Parathyroid adenoma (tissue), 2 donors: ENCODE results near the gene PDE4D.

Experiments used
- H2AFZ ChIP-seq: fragments of 300-600 bp; sonication (generic); one replicate; pipeline ENCODE4 v1.7.0; 2017; ENCODE audit warnings: antibody characterized with exemption, mild to moderate bottlenecking
- H3K27ac ChIP-seq: fragments of 300-600 bp; sonication (generic); one replicate; pipeline ENCODE4 v1.7.0; 2017
- H3K27me3 ChIP-seq: fragments of 300-600 bp; sonication (generic); one replicate; pipeline ENCODE4 v1.7.0; 2017; ENCODE audit warnings: low read length; ENCODE audit not compliant: control insufficient read depth, insufficient read depth
- H3K36me3 ChIP-seq: fragments of 300-600 bp; sonication (generic); one replicate; pipeline ENCODE4 v1.7.0; 2017; ENCODE audit warnings: low read length; ENCODE audit not compliant: control insufficient read depth, insufficient read depth
- H3K4me1 ChIP-seq: fragments of 300-600 bp; sonication (generic); one replicate; pipeline ENCODE4 v1.7.0; 2017; ENCODE audit warnings: control low read depth
- H3K4me2 ChIP-seq: fragments of 300-600 bp; sonication (generic); one replicate; pipeline ENCODE4 v1.7.0; 2017; ENCODE audit warnings: low read length
- H3K4me3 ChIP-seq: fragments of 300-600 bp; sonication (generic); one replicate; pipeline ENCODE4 v1.7.0; 2017; ENCODE audit warnings: low read depth, low read length
- H3K79me2 ChIP-seq: fragments of 300-600 bp; sonication (generic); one replicate; pipeline ENCODE4 v1.7.0; 2017; ENCODE audit warnings: control low read depth
- H3K9ac ChIP-seq: fragments of 300-600 bp; sonication (generic); one replicate; pipeline ENCODE4 v1.7.0; 2017; ENCODE audit warnings: mild to moderate bottlenecking
- H3K9me3 ChIP-seq: fragments of 300-600 bp; sonication (generic); one replicate; pipeline ENCODE4 v1.7.0; 2017; ENCODE audit warnings: low read length; ENCODE audit not compliant: control insufficient read depth
- CTCF ChIP-seq: fragments of 300-600 bp; sonication (generic); IDR thresholded peaks from one replicate; pipeline ENCODE4 v1.7.0; 2017; ENCODE audit warnings: antibody characterized with exemption, mild to moderate bottlenecking
- donor health status: primary hyperparathyroidism.

PDE4D gene

GRCh38 chr5:59138509-59138908 is 755.0 kb downstream of the PDE4D start:
- Histone ChIP-seq H3K4me1 (no peaks in the 10 kb centered on the region), H2AFZ (no peak overlapping the region), H3K9me3 (no peaks in the 10 kb centered on the region), H3K79me2 (no peaks in the 10 kb centered on the region), H3K9ac (no peak overlapping the region), H3K36me3 (no peaks in the 10 kb centered on the region), H3K4me3 (no peak overlapping the region), H3K27ac (no peak overlapping the region), H3K27me3 (no peaks in the 10 kb centered on the region), H3K4me2 (no peak overlapping the region)
- no peak for TF ChIP-seq CTCF

GRCh38 chr5:59137846-59138245 is 755.7 kb downstream of the PDE4D start:
- no peaks in the 10 kb centered on the region for H3K79me2 ChIP-seq
- no peaks in the 10 kb centered on the region for H3K4me1 ChIP-seq
- no peak overlapping the region for H3K9ac ChIP-seq
- no peak overlapping the region for H3K4me2 ChIP-seq
- no peaks in the 10 kb centered on the region for H3K9me3 ChIP-seq
- H3K27me3 ChIP-seq: no peaks in the 10 kb centered on the region
- H3K4me3 ChIP-seq: no peak overlapping the region
- TF ChIP-seq CTCF: no peak
- no peaks in the 10 kb centered on the region for H3K36me3 ChIP-seq
- H2AFZ ChIP-seq: no peak overlapping the region
- no peak overlapping the region for H3K27ac ChIP-seq

GRCh38 chr5:59136549-59136948 is 757.0 kb downstream of the PDE4D start:
- Histone ChIP-seq H3K27me3 (no peaks in the 10 kb centered on the region), H3K4me3 (no peak overlapping the region), H3K9ac (no peak overlapping the region)

GRCh38 chr5:59134471-59135163 is 758.9 kb downstream of the PDE4D start:
- H3K79me2 ChIP-seq: no peaks in the 10 kb centered on the region
- H3K9ac ChIP-seq: no peak overlapping the region
- no peaks in the 10 kb centered on the region for H3K9me3 ChIP-seq
- H3K4me1 ChIP-seq: no peaks in the 10 kb centered on the region
- TF ChIP-seq CTCF: no peak
- H3K36me3 ChIP-seq: no peaks in the 10 kb centered on the region
- no peak overlapping the region for H3K27ac ChIP-seq
- H3K27me3 ChIP-seq: no peaks in the 10 kb centered on the region
- no peak overlapping the region for H2AFZ ChIP-seq
- no peak overlapping the region for H3K4me3 ChIP-seq
- no peak overlapping the region for H3K4me2 ChIP-seq

More at GRCh38 chr5:59136549-59136948, 757.0 kb downstream of the PDE4D start:
- Histone ChIP-seq H3K36me3 (no peaks in the 10 kb centered on the region), H2AFZ (no peak overlapping the region), H3K4me1 (no peaks in the 10 kb centered on the region), H3K27ac (no peak overlapping the region), H3K9me3 (no peaks in the 10 kb centered on the region), H3K79me2 (no peaks in the 10 kb centered on the region), H3K4me2 (no peak overlapping the region)
- no peak for TF ChIP-seq CTCF

GRCh38 chr5:59133764-59134261 is 759.7 kb downstream of the PDE4D start:
- no peaks in the 10 kb centered on the region for H3K9me3 ChIP-seq
- H3K4me3 ChIP-seq: no peak overlapping the region
- no peaks in the 10 kb centered on the region for H3K4me1 ChIP-seq
- no peak overlapping the region for H2AFZ ChIP-seq
- H3K9ac ChIP-seq: no peak overlapping the region
- H3K79me2 ChIP-seq: no peaks in the 10 kb centered on the region
- H3K27ac ChIP-seq: no peak overlapping the region
- H3K4me2 ChIP-seq: no peak overlapping the region
- H3K36me3 ChIP-seq: no peaks in the 10 kb centered on the region
- no peaks in the 10 kb centered on the region for H3K27me3 ChIP-seq
- no peak for TF ChIP-seq CTCF
